MM.1S (cell line): ENCODE measurements around the gene NNAT.

Experiments
- EZH2 ChIP-seq: fragments of 300-600 bp; sonication (generic); optimal IDR thresholded peaks from 2 replicates; pipeline ENCODE3; 2017; ENCODE audit warnings: low read depth, mild to moderate bottlenecking, antibody characterized with exemption, low read length, mixed read lengths
- EZH2phosphoT487 ChIP-seq: fragments of 300-600 bp; sonication (generic); IDR thresholded peaks from 2 replicates; pipeline ENCODE4 v1.6.1; 2018; ENCODE audit warnings: antibody characterized with exemption, low read length
- TF ChIP-seq, protein P1 (sequence below): fragments of 300-600 bp; sonication (generic); IDR thresholded peaks from 2 replicates; pipeline ENCODE4 v1.5.1; 2016; ENCODE audit warnings: antibody characterized with exemption, low read length, mixed read lengths

- TF ChIP-seq, protein P1, sequence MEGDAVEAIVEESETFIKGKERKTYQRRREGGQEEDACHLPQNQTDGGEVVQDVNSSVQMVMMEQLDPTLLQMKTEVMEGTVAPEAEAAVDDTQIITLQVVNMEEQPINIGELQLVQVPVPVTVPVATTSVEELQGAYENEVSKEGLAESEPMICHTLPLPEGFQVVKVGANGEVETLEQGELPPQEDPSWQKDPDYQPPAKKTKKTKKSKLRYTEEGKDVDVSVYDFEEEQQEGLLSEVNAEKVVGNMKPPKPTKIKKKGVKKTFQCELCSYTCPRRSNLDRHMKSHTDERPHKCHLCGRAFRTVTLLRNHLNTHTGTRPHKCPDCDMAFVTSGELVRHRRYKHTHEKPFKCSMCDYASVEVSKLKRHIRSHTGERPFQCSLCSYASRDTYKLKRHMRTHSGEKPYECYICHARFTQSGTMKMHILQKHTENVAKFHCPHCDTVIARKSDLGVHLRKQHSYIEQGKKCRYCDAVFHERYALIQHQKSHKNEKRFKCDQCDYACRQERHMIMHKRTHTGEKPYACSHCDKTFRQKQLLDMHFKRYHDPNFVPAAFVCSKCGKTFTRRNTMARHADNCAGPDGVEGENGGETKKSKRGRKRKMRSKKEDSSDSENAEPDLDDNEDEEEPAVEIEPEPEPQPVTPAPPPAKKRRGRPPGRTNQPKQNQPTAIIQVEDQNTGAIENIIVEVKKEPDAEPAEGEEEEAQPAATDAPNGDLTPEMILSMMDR, result no peak
- TF ChIP-seq EZH2phosphoT487 (no peak), EZH2 (no peak)
These were observed 6.0 kb downstream of the NNAT start for GRCh38 chr20:37526839-37527637.
